Measurements from ENCODE around the gene DHX29.

DNA sequence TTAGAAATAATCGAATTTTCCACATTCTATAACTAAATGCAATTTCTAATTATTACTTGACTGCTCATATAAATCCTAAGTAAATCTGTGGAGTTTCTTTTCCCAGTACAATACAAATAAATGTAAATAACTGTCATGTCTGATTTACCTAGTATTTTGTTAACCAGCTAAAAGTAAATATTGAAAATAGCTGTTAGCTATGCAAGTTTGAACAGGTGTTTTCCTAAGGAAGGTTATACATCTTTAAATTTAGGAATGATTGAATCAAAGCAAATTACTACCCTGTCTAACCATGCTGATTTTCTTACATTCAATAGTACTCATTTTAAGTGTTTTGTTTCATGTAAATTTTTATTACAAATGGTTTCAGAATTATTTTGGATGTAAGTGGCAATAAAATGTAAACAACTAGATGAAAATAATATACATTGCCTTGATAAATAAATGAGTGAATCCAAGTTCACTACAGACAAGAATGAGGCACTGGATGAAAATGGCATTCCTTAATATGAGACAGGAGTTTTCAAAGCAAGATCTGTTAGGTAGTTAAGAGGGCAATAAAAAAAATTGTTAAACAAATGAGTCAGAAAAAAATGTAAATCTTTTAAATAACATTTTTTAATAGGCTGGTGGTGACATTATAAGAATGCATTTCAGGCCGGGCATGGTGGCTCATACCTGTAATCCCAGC lies 96.2 kb downstream of the DHX29 start:
- TF ChIP-seq, protein P1, sequence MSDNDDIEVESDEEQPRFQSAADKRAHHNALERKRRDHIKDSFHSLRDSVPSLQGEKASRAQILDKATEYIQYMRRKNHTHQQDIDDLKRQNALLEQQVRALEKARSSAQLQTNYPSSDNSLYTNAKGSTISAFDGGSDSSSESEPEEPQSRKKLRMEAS (IDR thresholded peaks at IDR 0.05): no peak
- TF ChIP-seq, protein P2, sequence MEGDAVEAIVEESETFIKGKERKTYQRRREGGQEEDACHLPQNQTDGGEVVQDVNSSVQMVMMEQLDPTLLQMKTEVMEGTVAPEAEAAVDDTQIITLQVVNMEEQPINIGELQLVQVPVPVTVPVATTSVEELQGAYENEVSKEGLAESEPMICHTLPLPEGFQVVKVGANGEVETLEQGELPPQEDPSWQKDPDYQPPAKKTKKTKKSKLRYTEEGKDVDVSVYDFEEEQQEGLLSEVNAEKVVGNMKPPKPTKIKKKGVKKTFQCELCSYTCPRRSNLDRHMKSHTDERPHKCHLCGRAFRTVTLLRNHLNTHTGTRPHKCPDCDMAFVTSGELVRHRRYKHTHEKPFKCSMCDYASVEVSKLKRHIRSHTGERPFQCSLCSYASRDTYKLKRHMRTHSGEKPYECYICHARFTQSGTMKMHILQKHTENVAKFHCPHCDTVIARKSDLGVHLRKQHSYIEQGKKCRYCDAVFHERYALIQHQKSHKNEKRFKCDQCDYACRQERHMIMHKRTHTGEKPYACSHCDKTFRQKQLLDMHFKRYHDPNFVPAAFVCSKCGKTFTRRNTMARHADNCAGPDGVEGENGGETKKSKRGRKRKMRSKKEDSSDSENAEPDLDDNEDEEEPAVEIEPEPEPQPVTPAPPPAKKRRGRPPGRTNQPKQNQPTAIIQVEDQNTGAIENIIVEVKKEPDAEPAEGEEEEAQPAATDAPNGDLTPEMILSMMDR (IDR thresholded peaks at IDR 0.05; ENCODE audit: low read depth, low read length, missing input control): no peak
- TF ChIP-seq RAD21 (IDR thresholded peaks at IDR 0.05): no peak
- no peak for TF ChIP-seq FOXA1 (IDR thresholded peaks at IDR 0.05)
- TF ChIP-seq, protein P3, sequence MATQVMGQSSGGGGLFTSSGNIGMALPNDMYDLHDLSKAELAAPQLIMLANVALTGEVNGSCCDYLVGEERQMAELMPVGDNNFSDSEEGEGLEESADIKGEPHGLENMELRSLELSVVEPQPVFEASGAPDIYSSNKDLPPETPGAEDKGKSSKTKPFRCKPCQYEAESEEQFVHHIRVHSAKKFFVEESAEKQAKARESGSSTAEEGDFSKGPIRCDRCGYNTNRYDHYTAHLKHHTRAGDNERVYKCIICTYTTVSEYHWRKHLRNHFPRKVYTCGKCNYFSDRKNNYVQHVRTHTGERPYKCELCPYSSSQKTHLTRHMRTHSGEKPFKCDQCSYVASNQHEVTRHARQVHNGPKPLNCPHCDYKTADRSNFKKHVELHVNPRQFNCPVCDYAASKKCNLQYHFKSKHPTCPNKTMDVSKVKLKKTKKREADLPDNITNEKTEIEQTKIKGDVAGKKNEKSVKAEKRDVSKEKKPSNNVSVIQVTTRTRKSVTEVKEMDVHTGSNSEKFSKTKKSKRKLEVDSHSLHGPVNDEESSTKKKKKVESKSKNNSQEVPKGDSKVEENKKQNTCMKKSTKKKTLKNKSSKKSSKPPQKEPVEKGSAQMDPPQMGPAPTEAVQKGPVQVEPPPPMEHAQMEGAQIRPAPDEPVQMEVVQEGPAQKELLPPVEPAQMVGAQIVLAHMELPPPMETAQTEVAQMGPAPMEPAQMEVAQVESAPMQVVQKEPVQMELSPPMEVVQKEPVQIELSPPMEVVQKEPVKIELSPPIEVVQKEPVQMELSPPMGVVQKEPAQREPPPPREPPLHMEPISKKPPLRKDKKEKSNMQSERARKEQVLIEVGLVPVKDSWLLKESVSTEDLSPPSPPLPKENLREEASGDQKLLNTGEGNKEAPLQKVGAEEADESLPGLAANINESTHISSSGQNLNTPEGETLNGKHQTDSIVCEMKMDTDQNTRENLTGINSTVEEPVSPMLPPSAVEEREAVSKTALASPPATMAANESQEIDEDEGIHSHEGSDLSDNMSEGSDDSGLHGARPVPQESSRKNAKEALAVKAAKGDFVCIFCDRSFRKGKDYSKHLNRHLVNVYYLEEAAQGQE (IDR thresholded peaks at IDR 0.05): no peak
- no peak for TF ChIP-seq TAF1 (conservative IDR thresholded peaks at IDR 0.05)

Data from liver (tissue), 3 donors.